Activated naive CD4-positive, alpha-beta T cell treated with anti-CD3 and anti-CD28 coated beads, Interleukin-2, amount 50 U/mL, for 16 hours (primary cell): ENCODE results near the gene KLHL3.

Experiments
- DNase-seq: peaks from one replicate; pipeline ENCODE4 v3.0.0-alpha.2; 2020

KLHL3 gene

GRCh38 chr5:137705106-137705505 lies 30.8 kb downstream of the KLHL3 start:
- no peak for DNase-seq

DNA sequence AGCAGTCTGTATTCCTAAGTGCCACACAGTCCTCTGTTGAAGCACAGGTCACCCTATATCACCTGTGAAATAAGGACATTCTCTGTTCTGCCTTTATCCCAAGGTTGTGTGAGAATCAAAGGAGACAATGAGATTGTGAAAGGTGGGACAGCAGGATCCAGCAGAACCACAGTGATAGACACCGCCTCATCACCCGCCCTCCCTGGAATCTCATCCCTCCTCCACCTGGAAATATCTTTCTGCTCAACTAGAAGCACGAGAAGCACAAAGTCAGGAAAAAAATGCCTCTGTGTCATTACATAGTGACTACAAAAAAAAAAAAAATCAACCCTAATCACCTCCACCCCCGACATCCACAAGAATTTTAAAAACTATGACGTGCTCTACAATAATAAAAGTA lies 32.3 kb downstream of the KLHL3 start:
- DNase-seq = no peak

DNA sequence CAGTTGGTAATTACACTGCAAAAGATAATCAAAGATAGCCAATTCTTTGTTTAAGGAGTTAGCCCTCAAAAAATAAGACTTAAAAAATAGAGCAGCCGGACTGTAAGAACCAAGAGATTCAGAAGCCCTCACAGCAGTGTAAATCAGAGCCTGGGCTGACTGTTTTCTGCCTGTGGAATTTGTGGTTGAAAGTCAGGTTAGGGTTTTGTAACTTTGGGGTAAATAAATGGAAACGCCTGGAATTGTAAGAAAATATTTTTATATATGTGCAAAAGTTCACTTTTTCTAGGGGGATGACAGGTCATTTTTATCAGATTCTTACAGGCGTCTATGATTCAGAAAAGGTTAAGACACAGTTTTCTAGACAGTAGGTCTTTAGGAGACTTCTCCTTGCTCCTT lies 35.6 kb downstream of the KLHL3 start:
- DNase-seq = no peak

- DNase-seq = no peak
Measured at GRCh38 chr5:137699336-137700281, 36.3 kb downstream of the KLHL3 start.

GRCh38 chr5:137696481-137696880 lies 39.4 kb downstream of the KLHL3 start:
- peak; percentile 60 for DNase-seq

GRCh38 chr5:137695651-137696428 lies 40.0 kb downstream of the KLHL3 start:
- DNase-seq = no peak

DNA sequence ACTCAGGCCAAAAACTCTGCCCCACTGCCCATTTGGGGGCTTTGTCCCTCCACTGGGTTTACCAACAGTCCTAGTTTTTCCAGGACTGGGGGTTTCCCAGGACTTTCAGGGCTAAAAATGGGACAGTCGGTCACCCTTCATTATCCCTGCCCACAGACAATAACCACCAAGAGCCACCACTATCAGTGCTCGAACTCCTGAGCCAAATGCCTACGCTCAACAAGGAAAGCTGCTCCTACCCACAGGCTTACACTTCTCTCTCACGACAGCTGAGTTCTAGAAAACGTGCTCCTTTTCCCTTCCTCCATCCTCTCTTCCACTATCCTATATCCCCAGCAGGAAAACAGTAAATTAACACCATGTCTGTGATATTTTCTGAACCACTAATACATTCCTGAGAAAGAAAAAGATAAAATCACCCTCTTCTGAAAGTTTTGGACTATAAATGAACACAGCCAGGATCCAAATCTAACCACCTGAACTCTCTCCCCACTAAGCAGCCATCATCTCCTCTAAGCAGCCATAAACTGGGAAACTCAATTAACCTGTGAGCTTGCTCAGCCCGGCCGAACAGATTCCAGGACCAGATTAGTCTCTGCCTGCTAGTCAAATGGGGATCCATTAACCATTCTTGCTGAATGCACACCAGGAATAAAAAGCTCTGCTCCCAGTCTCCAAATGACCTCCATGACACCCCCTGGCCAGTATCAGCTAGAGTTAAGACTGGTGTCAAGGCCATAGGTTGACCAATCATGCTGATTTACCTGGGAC lies 41.8 kb downstream of the KLHL3 start:
- DNase-seq = no peak

- no peak for DNase-seq
Measured at GRCh38 chr5:137693307-137693950, 42.5 kb downstream of the KLHL3 start.

- DNase-seq = no peak
Measured at GRCh38 chr5:137689306-137689705, 46.6 kb downstream of the KLHL3 start.

- no peak for DNase-seq
Measured at GRCh38 chr5:137688210-137688840, 47.6 kb downstream of the KLHL3 start.

GRCh38 chr5:137684761-137685160 lies 51.1 kb downstream of the KLHL3 start:
- no peak for DNase-seq

- no peak for DNase-seq
Measured at GRCh38 chr5:137681191-137681590, 54.7 kb downstream of the KLHL3 start.

DNA sequence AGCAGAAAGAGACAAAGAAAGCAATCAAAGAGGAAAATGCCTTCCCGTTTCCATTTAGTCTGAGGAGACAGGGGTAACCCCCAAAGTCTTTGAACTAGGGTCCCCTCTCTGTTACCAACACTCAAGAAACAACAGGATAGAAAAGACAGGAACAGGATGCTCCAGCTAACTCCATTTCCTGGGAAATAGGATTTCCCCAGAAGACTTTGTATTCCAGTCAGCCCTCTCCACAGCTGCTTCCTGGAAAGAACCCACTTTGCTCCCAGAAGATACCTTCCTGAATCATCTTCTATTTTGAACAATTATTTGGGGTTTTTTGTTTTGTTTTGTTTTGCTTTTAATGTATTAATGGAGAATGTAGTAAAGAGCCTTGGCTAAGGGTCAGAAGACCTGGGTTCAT lies 56.0 kb downstream of the KLHL3 start:
- DNase-seq = no peak

- no peak for DNase-seq
Measured at GRCh38 chr5:137679195-137679594, 56.7 kb downstream of the KLHL3 start.

DNA sequence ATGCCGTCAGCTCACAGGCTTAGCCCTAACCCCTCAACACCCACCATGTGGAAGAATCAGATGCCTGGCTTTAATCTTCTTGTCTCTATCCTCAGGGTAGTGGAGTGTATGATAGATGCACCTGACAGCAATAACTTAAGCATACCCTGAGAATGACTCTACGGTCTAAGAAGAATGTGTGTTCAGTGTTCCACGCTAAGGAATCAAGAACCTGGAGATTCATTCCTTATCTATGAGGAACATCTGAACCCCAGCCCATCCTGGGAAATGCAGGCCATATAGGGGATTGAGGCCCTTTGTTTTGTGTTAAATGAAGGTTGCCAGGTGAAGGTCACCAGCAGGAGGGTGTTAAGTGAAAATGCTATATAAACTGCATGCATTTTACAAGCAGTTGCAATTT lies 63.0 kb downstream of the KLHL3 start:
- DNase-seq = no peak

DNA sequence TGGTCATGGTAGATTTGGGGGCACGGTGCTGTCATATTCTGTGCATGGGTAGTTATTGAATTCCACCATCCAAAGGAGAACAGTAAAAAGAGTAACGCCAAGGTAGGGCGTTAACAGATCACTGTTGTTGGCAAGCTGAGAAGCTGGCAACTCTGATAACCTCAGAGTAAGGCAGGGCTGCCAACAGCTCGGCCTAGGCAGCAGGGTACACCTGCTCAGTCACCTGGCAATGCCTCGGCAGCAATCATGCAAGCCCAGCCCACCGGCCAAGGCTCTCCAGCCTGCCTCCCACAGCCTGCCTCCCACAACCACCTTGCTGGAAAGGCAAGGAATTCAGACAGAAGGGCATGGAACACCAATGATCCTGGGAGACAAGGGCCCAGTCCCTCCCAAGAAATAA lies 63.9 kb downstream of the KLHL3 start:
- DNase-seq = no peak

- no peak for DNase-seq
Measured at GRCh38 chr5:137669811-137670210, 66.1 kb downstream of the KLHL3 start.

DNA sequence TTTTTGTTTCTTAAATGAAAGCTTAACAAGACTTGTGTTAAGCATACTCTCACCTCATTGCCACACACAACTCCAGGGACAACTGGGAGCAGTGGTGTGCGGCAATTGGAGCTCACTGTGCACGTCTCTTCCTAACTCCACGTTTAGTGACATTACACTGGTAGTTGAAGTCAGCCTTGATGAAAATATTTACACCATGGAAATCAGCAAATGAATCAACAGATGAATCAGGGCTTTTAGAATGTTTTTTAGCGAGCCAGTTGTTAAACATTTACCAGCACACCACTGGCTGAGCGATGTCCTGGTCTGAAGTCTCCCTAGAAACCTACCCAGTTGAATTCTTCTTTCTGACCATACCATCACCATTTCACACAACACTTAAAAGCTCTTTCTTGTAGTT lies 67.3 kb downstream of the KLHL3 start:
- DNase-seq = no peak

DNA sequence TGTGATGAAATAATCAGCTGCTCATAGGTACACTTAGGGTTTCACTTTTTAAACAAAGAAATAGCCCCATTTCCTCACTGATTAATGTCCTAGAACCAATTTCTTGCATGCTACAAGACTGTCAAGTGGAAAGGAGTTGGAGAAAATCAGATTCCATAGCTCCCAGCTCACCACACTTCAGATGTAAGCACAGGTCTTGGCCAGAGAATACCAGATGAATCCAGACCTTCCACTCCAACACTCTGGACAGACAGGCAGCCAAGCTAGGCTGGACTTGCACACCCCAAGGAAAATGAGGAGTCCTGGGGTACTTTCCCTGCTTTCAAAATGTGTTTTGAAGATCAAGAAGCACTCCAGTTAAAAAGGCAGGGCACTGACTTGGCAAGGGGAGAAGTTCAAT lies 68.5 kb downstream of the KLHL3 start:
- DNase-seq = no peak

DNA sequence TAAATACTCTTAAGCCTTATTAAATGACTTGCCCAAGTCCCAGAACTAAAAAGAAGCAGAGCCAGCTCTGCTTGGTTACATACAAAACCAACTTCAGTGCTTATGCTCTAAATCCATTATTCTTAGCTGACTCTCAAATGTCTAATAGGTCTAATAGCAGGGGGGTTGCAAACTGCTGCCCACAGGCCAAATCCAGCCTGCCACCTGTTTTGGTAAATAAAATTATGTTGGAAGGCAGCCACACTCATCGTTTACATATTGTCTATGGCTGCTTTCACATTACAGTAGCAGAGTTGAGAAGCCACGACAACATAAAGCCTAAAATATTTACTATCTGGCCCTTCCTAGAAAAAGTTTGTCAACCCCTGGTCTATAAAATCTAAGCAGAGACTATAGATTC lies 69.0 kb downstream of the KLHL3 start:
- no peak for DNase-seq

DNA sequence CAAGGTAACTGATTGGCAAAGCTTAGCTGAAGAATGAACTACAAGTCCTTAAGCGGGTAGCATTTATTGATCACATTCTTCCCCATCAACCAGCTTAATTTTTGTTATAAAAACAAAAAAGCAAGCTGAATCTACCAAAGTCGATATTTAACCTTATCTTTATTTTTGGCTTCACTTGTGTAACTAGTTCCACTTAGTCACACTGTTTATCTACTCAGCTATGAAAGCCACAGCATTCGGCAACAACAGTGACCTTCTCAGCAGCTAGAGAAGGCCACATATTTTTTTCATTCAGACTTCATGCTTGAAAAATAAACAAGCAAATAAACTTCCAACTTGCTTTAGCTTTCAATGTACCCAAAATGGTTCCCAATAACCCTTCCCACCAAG lies 69.4 kb downstream of the KLHL3 start:
- no peak for DNase-seq
